ENCODE results near the gene ZFAND3. TPM values are rescaled to one million over a fixed set of nuclear protein-coding genes. Genes with fewer than 3 reads are reported as not detected.

The ZFAND3 gene
- total and polyA plus RNA-seq, 7 donors = 48.5 to 166 (median 141) TPM

DNA sequence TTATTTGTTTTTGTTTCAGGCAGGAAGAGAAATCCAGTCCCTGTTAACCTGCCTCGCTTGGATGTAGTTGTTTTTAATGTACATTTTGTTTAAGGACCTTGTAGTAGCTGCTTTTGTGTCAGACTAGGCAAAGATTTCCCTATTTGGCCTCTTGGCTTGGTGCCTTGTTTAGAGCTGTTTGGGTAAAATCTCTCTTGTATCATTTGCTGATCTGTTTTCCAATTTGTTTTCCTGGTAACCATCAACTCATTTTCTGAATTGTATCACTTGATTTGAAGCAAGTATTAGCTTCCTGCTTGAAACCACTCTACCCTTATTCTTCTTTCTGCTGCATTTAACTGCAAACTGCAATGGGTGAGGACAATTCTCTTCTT is 160.7 kb downstream of the ZFAND3 start:
- TF ChIP-seq CTCF (IDR thresholded peaks at IDR 0.05) = no peak
- H3K9me3 ChIP-seq = peaks cover 3% of the 10 kb centered on the region
- H3K27ac ChIP-seq = no peak overlapping the region
- no peak overlapping the region for H3K4me3 ChIP-seq
- WGBS, 3 donors = 74 to 83% (median 75%) methylated on average over 1 of the region's 1 CpG
- no peaks in the 10 kb centered on the region for H3K27me3 ChIP-seq (ENCODE audit: insufficient read depth in 3 of 3, low read length in 2 of 3)
- H3K36me3 ChIP-seq (ENCODE audit: insufficient read depth in 1 of 2, low read depth in 1 of 2) = no peaks in the 10 kb centered on the region
- ATAC-seq (no peak), DNase-seq (no peak)
- intact Hi-C loops (cut with DNase I) = no loop called here
- peaks cover 48% of the 10 kb centered on the region for H3K4me1 ChIP-seq

- 21 to 32% (median 28%) methylated on average over 2 of the region's 2 CpGs for WGBS, 3 donors
- no peak for TF ChIP-seq CTCF (IDR thresholded peaks at IDR 0.05)
Measured at GRCh38 chr6:37981626-37982025, 162.1 kb downstream of the ZFAND3 start.

DNA sequence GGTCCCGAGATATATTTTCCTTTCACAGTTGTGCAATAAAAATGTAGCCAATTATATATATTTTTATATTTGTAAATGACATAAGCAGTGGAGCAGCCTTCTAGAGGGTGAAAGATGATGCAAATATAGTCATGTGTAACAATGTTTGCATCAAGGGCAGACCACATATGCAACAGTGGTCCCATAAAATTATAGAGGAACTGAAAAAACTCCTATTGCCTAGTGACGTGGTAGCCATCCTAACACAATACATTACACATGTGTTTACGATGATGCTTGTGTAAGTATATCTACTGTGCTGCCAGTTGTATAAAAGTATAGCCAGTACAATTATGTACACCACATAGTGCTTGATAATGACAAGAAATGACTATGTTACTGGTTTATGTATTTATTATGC is 162.8 kb downstream of the ZFAND3 start:
- Histone ChIP-seq H3K27ac (no peak overlapping the region), H3K27me3 (ENCODE audit: insufficient read depth in 3 of 3, low read length in 2 of 3) (no peaks in the 10 kb centered on the region), H3K9me3 (no peaks in the 10 kb centered on the region), H3K4me1 (peaks cover 65% of the 10 kb centered on the region), H3K4me3 (no peak overlapping the region), H3K36me3 (ENCODE audit: insufficient read depth in 1 of 2, low read depth in 1 of 2) (no peaks in the 10 kb centered on the region)
- TF ChIP-seq CTCF (IDR thresholded peaks at IDR 0.05) = no peak
- intact Hi-C loops (cut with DNase I) = no loop called here
- ATAC-seq = no peak
- WGBS, 3 donors = 90 to 92% (median 91%) methylated on average over 3 of the region's 3 CpGs
- no peak for DNase-seq

More at GRCh38 chr6:37981626-37982025, 162.1 kb downstream of the ZFAND3 start:
- intact Hi-C loops (cut with DNase I) = no loop called here
- Histone ChIP-seq H3K27me3 (ENCODE audit: insufficient read depth in 3 of 3, low read length in 2 of 3) (no peaks in the 10 kb centered on the region), H3K36me3 (ENCODE audit: insufficient read depth in 1 of 2, low read depth in 1 of 2) (no peaks in the 10 kb centered on the region), H3K4me3 (no peak overlapping the region), H3K4me1 (peaks cover 58% of the 10 kb centered on the region), H3K27ac (no peak overlapping the region), H3K9me3 (no peaks in the 10 kb centered on the region)
- ATAC-seq (peak in 1 of 4 donors; percentile 42), DNase-seq (no peak)

DNA sequence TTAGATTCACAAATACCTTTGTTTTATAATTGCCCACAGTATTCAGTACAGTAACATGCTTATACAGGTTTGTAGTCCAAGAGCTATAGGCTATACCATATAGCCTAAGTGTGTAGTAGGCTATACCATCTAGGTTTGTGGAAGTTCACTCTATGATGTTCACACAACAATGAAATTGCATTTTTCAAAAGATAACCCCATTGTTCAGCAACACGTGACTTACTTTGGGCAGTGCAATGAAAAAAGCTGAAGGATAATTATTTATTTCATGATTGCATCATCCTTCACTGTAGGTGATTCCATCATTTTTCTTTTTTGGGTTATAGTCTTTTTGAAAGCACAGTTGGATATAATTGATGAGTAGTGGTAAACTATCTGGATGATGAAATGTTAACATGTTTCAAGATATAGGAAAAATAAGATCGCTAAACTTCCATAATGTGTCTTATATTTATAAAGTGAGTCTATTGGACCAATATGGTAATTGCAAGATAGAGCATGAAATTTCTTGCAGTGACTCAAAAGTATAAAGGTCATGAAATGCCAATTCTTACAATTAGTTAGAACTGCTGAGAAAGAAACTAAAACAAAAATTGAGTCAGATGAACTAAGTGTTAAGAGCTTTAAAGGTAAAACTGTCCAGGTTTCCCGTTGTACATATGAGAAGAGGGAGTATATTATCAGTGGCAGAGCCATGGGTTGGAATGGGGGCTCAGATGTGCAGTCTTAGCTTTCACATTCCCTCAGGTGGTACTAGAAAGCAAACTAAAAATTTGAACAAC is 164.4 kb downstream of the ZFAND3 start:
- H3K4me1 ChIP-seq = peaks cover 77% of the 10 kb centered on the region
- no peaks in the 10 kb centered on the region for H3K9me3 ChIP-seq
- no peak for TF ChIP-seq CTCF (IDR thresholded peaks at IDR 0.05)
- no peak overlapping the region for H3K27ac ChIP-seq
- no peaks in the 10 kb centered on the region for H3K27me3 ChIP-seq (ENCODE audit: insufficient read depth in 3 of 3, low read length in 2 of 3)
- intact Hi-C loops (cut with DNase I) = no loop called here
- H3K36me3 ChIP-seq (ENCODE audit: insufficient read depth in 1 of 2, low read depth in 1 of 2) = no peaks in the 10 kb centered on the region
- ATAC-seq (no peak), DNase-seq (no peak)
- H3K4me3 ChIP-seq = no peak overlapping the region
- 86 to 93% (median 91%) methylated on average over 3 of the region's 3 CpGs for WGBS, 3 donors

GRCh38 chr6:37984578-37984977 is 165.1 kb downstream of the ZFAND3 start:
- no peaks in the 10 kb centered on the region for H3K9me3 ChIP-seq
- H3K27me3 ChIP-seq (ENCODE audit: insufficient read depth in 3 of 3, low read length in 2 of 3) = no peaks in the 10 kb centered on the region
- H3K4me3 ChIP-seq = no peak overlapping the region
- H3K27ac ChIP-seq = no peak overlapping the region
- no peaks in the 10 kb centered on the region for H3K36me3 ChIP-seq (ENCODE audit: insufficient read depth in 1 of 2, low read depth in 1 of 2)
- peaks cover 76% of the 10 kb centered on the region for H3K4me1 ChIP-seq
- no peak for ATAC-seq
- 85 to 94% (median 90%) methylated on average over 2 of the region's 2 CpGs for WGBS, 3 donors
- no peak for TF ChIP-seq CTCF (IDR thresholded peaks at IDR 0.05)
- intact Hi-C loops (cut with DNase I) = no loop called here
- DNase-seq = no peak
